ENCODE measurements around the gene CDKAL1. TPM values are rescaled to one million over a fixed set of nuclear protein-coding genes. Genes with fewer than 3 reads are reported as not detected.
"Not testable (repeated sequence)": the region's sequence is repeated elsewhere in the genome, so short reads cannot be mapped to it uniquely, and the experiment has no call there.

CDKAL1 gene
- total RNA-seq, 1 donor from 2014 or later, result 11.6 TPM

DNA sequence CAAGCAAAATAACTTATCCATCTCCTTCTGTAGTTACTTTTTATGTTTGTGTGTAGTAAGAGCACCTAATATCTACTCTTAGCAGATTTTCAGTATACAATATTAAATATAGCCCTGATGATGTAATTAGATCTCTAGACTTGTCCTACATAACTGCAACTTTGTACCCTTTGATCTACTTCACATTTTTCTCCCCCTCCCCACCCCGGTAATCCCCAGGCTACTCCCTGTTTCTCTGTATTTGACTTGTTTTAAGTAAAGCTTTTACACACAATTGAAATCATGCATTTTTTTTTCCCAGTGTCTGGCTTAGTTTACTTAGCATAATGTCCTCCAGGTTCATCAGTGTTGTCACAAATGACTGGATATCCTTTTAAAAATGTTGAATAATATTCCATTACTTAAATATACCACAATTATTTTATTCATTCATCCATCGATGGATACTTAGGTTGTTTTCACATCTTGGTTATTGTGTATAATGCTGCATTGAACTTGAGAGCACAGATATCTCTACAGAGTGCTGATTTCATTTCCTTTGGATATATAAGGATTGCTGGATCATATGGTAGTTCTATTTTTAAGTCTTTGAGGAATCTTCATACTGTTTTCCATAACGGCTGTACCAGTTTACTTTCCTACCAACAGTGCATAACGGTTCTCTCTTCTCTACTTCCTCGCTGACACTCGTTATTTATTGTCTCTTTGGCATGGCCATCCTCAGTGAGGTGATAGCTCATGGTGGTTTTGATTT, 212.7 kb downstream of the CDKAL1 start:
- intact Hi-C loops (cut with DNase I), result no loop called here
- DNase-seq (ENCODE audit: missing footprints), result no peak
- no peak for ATAC-seq

DNA sequence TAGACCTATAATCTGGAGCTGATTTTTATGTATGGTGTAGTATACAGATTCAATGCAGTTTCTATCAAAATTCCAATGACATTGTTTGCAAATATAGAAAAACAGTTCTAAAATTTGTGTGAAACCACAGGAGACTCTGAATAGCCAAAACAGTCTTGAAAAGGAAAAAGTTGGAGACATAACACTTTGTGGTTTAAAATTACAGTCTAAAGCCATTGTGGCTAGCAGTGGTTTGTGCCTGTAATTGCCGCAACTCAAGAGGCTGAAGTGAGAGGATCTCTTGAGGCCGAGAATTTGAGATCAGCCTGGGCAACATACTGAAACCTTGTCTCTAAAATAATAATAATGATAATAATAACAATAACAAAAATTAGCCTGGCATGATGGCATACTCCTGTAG, 213.7 kb downstream of the CDKAL1 start:
- DNase-seq (ENCODE audit: missing footprints), result no peak
- intact Hi-C loops (cut with DNase I), result no loop called here
- ATAC-seq, result no peak

DNA sequence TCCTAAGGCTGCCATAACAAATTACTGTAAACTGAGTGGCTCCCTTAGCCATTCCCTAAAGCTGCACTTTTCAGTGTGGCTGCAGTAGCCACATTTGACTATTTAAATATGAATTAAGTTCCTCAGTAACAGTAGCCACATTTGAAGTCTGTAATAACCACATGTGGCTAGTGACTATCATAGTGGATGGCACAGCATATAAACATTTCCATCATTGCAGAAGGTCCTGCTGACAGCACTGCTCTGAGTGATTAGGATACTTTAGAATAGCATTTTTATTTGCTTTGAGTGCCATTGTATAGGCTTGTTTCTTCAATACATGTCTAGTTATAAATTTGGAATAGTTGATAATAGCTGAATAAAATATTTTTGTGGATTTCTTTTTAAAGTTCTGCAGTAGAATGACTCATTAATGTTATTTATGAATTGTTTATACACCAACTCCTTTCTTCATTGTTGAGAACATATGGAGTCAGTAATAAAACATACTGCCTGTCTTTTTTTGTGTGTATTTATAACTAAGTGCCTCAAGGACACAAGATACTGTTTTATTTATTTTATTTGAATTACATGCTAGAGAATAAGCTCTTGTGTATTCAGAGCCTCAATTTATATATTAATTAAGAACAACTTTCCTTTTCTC, 217.2 kb downstream of the CDKAL1 start:
- DNase-seq (ENCODE audit: missing footprints), result no peak
- intact Hi-C loops (cut with DNase I), result no loop called here
- ATAC-seq, result no peak

DNA sequence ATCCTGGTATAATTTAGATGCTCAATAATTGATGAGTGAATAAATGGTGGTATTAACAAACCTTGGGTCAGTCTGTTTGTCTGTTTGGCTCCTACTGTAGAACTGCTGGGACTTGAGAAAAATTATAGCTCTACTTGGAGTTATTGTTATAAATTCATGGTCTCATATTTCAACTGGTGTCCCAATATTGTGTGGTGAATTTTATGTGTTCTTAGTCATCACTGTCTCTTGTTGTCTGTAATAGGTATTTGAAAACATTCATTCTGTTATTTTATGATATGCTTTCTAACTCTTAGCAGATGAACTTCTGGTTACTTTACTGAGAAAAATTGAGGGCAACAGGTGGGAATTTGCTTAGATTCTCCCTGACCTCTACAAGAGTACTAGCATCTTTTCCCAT, 221.4 kb downstream of the CDKAL1 start:
- DNase-seq (ENCODE audit: missing footprints) (no peak), ATAC-seq (no peak)
- intact Hi-C loops (cut with DNase I), result no loop called here

DNA sequence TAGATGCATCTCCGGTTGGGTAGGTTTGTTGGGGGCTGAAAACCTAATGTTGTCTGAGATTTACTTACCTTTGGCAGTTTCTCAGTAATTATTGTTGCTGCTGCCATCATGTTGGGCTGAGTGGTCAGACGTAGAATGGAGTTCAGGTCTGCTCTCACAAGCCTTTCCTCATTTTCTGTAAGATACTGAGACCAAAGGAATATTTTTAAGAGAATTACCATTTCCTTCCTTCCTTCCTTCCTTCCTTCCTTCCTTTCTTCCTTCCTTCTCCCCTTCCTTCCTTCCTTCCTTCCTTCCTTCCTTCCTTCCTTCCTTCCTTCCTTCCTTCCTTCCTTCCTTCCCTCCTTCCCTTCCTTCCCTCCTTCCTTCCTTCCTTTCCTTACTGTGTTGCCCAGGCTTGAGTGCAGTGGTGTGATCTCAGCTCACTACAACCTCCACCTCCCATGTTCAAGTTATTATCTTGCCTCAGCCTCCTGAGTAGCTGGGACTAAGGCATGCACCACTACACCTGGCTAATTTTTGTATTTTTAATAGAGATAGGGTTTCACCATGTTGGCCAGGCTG, 222.4 kb downstream of the CDKAL1 start:
- DNase-seq (ENCODE audit: missing footprints); intact Hi-C loops (cut with DNase I); ATAC-seq: not testable (repeated sequence)

DNA sequence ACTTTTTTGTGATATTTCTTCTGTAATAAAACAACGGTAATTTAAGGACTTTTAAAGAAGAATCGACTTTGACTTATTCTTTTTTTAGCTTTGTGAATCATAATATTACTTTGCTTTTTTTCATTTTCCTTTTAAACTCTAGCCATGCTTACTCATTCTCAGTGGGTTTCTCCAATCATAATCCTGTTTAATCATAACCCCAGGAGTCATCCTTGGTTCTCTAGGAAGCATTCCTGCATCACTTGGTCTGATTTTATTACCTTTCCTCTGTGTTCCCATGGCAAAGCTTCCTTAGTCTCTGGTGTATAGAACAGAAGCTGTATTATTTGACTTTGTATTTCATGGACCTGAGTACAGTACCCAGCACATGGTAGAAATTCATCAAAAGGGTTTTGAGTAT, 223.5 kb downstream of the CDKAL1 start:
- ATAC-seq, result no peak
- intact Hi-C loops (cut with DNase I), result no loop called here

DNA sequence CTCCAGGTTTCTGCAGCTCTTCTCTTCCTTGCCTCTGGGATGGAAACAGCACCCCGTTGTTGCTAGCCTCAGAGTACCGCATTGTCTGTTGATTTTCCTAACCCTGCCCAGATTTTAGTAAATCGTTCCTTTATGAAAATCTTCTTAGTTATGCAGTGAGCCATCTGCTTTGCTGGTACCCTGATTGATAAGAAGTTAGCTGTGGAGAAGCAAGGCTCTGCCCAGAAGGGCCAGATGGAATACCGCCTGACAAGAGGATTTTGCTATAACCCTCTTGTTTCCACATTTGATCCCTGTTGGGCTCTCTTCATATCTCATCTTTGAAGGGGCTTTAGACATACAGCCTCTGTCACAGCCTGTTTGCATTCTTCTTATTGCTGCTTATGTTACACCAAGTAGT, 229.0 kb downstream of the CDKAL1 start:
- ATAC-seq (no peak), DNase-seq (ENCODE audit: missing footprints) (no peak)
- intact Hi-C loops (cut with DNase I), result no loop called here

More for the DNA sequence above, 223.5 kb downstream of the CDKAL1 start:
- DNase-seq (ENCODE audit: missing footprints), result no peak

DNA sequence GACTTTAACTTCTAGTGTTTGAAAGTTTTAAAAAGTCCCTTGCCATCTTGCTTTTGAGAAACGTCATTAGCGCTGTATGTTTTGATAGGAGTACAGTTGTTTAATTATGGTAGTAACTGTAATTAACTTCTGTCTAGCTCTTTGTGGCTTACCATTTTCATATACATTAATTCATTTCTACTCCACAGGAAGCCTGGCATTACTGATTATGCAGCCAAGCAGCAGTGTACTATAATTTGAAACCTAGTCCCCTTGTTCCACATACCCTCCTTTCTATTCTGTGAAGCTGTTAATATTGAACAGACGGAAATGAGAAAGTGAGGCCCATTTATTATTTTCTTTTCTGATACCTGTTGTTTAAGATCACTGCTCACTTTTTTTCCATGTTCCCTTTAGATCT, 235.4 kb downstream of the CDKAL1 start:
- no peak for DNase-seq (ENCODE audit: missing footprints)
- no peak for ATAC-seq
- intact Hi-C loops (cut with DNase I), result no loop called here

DNA sequence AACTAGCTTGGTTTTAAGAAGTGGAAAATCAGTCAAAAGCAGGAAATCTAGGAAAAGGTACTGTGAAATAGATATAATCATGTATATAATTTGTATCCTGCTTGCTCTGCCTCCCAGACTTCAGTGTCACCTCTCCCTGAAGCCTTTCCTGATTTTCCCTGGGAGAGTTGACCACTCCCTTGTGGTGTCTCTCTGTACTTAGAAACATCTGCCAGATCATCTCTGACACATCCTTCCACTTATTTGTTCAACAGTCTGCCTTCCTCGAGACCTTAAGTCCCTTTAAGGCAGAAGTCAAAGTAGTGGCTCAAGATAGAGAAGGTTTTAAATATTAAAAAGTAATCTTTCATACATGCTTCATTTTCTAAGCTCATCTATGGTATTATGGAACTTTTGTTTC, 236.5 kb downstream of the CDKAL1 start:
- intact Hi-C loops (cut with DNase I), result no loop called here
- ATAC-seq (no peak), DNase-seq (ENCODE audit: missing footprints) (no peak)

DNA sequence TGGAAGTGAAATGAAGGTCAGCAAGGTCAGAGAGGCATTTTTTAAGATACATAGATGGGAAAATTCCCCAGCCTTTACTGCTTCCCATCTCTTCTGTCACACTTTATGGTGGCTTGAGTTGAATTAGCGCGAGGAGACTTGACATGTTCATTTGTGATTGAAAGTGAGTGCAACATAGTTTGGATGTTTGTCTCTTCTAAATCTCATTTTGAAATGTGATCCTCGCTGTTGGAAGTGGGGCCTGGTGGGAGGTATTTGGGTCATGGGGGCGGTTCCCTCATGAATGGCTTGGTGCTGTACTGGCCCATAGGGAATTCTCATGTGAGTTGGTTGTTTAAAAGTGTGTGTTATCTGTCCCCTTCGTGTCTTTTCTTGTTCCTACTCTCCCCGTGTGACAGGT, 237.2 kb downstream of the CDKAL1 start:
- no peak for ATAC-seq
- no peak for DNase-seq (ENCODE audit: missing footprints)
- intact Hi-C loops (cut with DNase I), result no loop called here

DNA sequence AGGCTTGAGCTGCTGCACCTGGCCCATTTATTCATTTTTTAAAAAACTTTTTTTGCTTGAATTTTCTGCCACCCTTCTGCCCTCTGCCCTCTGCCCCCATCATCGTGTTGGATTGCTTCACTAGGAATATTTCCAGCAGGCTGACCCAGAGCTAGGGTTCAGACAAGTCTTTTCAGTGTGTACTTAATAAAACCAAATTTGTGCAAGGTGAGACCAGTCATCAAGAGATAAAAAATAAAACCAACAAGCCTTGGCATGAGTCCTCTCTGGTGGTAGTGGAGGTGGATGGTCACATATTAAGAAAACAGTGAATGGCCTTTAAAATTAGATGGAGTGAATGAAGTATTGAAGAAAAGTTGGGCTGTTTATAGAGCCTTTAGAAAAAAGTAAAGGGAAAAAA, 239.6 kb downstream of the CDKAL1 start:
- intact Hi-C loops (cut with DNase I), result no loop called here
- DNase-seq (ENCODE audit: missing footprints) (no peak), ATAC-seq (no peak)

DNA sequence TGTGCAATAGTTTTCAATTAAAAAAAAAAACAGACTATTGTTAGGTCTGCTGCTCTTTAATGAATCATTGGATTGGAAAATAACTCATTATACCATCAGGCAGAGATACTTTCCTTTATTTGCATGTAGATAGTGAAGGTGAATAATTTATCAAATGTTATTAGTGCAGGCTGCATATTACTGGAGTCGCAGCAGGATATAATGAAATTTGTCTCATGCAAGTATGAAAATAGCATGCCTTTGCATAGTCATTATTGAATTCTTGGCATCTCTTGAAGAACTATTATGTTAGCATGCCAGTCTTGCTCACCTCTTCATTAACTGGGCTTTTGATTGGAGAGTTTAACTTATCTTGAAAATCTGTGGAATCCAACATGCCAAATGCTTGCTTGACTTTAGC, 241.7 kb downstream of the CDKAL1 start:
- intact Hi-C loops (cut with DNase I), result no loop called here

DNA sequence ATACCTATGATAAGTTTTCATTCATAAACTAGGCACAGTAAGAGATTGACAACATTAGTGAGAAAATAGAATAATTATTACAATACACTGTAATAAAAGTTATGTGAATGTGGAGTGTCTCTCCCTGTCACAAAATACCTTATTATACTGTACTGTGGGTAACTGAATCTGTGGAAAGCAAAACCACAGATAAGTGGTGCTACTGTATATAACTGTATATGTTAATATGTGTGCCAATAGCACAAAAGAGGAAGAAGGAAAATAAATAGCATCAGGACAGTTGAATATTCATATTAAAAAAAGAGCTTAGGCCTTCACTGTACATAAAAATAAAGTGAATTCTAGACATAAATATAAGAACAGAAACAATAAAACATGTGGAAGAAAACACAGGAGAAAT, 243.5 kb downstream of the CDKAL1 start:
- intact Hi-C loops (cut with DNase I), result no loop called here
- no peak for DNase-seq (ENCODE audit: missing footprints)
- ATAC-seq, result no peak

More for the DNA sequence above, 241.7 kb downstream of the CDKAL1 start:
- ATAC-seq, result no peak
- no peak for DNase-seq (ENCODE audit: missing footprints)

DNA sequence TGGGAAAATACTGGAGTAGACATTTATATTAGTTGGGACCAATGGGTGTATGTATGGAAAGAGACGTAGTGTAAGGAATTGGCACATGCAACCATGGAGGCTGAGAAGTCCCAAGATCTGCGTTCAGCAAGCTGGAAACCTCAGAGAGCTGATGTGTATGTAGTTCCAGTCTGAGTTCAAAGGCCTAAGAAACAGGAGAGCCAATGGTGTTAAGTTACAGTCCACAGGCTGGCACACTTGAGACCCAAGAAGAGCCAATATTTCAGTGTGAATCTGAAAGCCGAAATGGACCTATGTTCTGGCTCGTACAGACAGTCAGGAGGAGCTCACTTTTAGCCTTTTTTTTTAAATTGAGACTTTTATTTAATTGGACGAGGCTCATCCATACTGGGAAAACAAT, 244.2 kb downstream of the CDKAL1 start:
- no peak for ATAC-seq

DNA sequence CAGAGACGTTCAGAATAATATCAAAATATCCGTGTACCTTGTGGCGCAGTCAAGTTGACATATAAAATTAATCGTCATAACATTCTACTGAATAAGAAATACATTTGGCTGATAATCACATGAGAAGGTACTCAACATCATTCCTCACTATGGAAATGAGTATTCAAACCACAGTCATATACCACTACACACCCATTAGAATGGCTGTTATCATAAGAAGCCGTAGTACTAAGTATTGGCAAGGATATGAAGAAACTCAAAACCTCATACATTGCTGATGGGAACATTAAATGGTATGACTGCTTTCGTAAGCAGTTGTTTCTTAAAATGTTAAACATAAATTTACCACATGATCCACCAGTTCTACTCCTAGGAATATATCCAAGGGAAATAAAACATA, 244.7 kb downstream of the CDKAL1 start:
- DNase-seq (ENCODE audit: missing footprints) (no peak), ATAC-seq (no peak)
- intact Hi-C loops (cut with DNase I), result no loop called here

More for the DNA sequence above, 244.2 kb downstream of the CDKAL1 start:
- no peak for DNase-seq (ENCODE audit: missing footprints)
- intact Hi-C loops (cut with DNase I), result no loop called here

DNA sequence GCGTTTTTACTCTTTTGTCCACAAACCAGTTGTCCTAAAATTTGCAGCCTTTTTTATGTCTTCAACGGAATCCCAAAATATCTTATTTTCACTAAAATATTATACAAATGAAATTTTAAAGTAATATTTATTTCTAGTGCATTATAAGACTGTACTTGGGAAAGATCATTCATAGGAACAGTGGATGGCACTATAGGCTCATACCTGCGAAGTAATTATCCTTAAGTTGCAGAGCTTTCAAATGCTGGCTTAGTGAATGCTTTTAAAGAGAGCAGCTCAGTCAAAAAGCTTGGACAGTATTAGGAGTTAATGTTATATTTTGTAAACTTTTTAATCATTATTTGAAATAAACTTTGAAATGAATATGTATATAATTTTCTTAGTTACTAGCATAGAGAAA, 254.9 kb downstream of the CDKAL1 start:
- ATAC-seq (no peak), DNase-seq (ENCODE audit: missing footprints) (no peak)
- intact Hi-C loops (cut with DNase I), result loop anchor here (1.0 kb wide), 1 partner anchor 800 kb away; no protein-coding TSS in a partner anchor

DNA sequence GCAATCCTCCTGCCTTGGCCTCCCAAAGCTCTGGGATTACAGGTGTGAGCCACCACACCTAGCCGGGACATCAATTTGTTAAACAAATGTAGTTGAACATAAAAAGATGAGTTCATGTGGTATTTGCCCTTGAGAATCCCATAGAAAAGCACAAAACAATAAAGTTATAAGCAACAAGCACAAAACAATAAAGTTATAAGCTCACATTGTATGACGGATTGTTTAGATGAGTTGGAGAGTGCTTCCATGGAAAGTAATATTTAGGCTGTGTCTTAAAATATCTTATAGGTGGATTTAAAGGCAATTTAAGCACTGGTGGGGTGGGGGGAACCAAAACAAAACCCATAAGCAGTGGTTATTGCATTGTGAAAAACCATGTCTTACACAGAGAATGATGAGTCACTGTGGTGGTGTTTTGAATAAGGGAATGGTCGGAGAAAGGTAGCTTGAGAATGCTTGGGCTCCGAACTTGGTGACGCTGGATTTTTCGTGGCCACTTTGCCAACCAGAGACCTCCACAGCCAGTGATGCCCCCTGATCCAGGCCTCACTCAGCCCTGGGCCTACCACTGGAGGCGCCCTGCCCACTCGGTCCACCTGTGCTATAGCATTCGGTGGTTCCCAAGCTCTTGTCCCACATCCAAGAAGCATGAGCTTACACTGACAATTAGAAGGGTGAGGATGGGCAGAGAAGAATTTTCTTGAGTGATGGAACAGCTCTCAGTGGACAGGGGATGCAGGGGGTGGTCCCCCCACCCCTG, 256.0 kb downstream of the CDKAL1 start:
- intact Hi-C loops (cut with DNase I), result no loop called here
- ATAC-seq (no peak), DNase-seq (ENCODE audit: missing footprints) (no peak)

DNA sequence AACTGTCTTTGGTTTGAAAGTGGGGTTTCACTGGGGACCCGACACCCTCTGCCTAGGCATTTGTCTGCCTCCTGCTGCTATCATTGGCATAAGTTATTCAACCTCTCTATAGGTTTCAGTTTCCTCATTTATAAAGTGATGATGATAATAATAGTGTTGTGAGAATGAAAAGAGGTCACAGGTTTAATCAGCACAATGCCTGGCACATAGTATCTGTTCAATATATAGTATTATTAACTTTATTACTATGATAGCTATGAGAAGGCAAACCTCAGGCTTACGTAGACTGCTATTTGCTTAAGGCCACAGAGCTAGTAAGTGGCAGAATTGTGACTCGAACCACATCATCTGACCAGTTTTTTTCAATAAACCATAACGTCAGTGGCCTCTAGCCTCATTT, 256.8 kb downstream of the CDKAL1 start:
- DNase-seq (ENCODE audit: missing footprints) (no peak), ATAC-seq (no peak)
- intact Hi-C loops (cut with DNase I), result no loop called here

DNA sequence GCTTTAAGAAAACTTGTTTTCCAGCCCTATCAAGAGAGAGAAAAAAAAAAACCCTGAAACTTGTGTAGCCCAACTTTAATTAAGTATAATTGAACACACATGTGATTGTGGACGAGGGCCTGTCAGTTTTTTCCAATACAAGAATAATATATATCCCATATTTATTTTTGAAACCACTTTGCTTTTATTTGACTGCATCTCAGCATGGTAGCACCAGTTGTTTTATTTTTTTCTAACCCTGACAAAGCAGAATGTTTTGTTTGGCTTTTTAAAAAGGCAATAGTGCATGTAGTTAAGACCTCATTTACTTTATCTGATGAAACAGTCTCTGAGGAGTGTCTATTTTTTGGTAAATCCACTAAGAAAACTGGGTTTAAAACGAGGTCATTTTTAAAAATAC, 257.7 kb downstream of the CDKAL1 start:
- intact Hi-C loops (cut with DNase I), result no loop called here
- ATAC-seq (no peak), DNase-seq (ENCODE audit: missing footprints) (no peak)

DNA sequence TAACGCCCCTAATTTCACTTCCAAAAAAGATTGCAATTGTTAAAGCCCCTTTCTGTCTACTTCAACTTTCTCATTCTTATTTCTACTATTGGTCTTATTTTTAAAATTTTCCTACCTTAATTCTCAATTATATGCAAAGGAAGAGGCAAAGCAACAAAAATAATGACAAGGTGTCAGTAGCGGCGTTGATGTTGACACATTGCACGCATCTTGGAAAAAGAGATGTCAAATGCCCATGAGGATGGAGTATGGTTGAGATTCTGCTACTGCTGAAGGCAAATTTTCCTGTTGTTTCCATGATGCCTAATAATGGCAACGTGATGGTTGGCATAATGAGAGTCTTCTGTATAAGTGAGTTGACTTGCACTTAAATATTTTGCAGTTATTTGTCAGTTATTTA, 258.9 kb downstream of the CDKAL1 start:
- DNase-seq (ENCODE audit: missing footprints), result no peak
- intact Hi-C loops (cut with DNase I), result no loop called here
- ATAC-seq, result no peak

All from Right ventricle myocardium inferior (tissue), 1 donor.